Adrenal gland (tissue), 5 donors: ENCODE data around the gene PRKG1.

ENCODE experiments used
- POLR2A ChIP-seq, 2 donors: fragments of 450-650 bp; IDR thresholded peaks; one replicate each; pipeline ENCODE4 v1.6.1; 2017; ENCODE audit warnings: antibody characterized with exemption in 2 of 2, mild to moderate bottlenecking in 2 of 2, moderate library complexity in 1 of 2
- TF ChIP-seq, protein P1 (sequence below), 6 experiments: fragments of 450-650 bp in 4 of 6; fragments of 200-600 bp in 2 of 6; sonication (generic) in 1 of 6; IDR thresholded peaks; 1 replicate in 5 of 6; 2 replicates in 1 of 6; pipeline versions ENCODE4 v1.5.1 to v1.8.0; 2016 to 2021; ENCODE audit warnings: antibody characterized with exemption in 6 of 6, mild to moderate bottlenecking in 2 of 6, moderate library complexity in 1 of 6
- donor health status: DM: no; HTN: no; CAD: no.

DNA sequence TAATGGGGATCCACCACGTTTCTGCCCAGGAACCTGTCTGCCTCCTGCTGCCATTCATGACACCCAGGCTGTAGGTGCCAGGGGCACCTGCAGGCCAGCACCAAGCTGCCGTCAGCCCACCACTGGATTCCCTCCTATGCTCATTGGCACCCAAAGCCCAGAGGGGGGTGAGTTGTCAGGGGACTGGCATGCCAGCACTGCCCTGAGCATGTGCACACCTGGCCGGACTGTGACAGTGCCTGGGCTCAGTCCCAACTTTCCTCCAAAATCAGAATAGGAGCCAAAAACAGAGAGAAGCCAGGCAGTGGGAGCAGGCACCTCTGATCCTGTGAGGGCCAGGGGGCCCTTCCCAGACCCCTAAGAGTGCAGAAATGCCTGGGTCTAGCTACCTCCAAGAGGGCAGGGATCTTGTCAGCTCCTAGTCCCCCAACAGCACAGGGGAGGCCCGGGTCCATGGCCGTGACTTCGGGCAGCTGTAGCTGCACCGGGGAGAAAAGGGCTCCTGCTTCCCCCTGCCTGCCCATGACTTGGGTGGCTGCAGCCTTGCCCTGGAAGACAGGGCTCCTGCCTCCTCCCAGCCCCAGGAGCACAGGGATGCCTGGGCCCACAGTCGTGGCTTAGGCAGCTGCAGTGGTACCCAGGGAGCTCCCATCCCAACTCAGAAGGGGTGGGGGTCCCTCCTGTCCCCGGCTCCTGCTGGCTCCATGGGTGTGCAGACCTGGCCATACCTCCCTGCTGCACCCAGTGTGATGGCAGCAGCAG lies 990.0 kb downstream of the PRKG1 start:
- TF ChIP-seq, protein P1, sequence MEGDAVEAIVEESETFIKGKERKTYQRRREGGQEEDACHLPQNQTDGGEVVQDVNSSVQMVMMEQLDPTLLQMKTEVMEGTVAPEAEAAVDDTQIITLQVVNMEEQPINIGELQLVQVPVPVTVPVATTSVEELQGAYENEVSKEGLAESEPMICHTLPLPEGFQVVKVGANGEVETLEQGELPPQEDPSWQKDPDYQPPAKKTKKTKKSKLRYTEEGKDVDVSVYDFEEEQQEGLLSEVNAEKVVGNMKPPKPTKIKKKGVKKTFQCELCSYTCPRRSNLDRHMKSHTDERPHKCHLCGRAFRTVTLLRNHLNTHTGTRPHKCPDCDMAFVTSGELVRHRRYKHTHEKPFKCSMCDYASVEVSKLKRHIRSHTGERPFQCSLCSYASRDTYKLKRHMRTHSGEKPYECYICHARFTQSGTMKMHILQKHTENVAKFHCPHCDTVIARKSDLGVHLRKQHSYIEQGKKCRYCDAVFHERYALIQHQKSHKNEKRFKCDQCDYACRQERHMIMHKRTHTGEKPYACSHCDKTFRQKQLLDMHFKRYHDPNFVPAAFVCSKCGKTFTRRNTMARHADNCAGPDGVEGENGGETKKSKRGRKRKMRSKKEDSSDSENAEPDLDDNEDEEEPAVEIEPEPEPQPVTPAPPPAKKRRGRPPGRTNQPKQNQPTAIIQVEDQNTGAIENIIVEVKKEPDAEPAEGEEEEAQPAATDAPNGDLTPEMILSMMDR (IDR thresholded peaks at IDR 0.05), result no peak
- TF ChIP-seq POLR2A (IDR thresholded peaks at IDR 0.05), result no peak
